Measurements from ENCODE around the gene NMRAL1. TPM values are rescaled to one million over a fixed set of nuclear protein-coding genes. Genes with fewer than 3 reads are reported as not detected.

The NMRAL1 gene
- total RNA-seq, 4 donors from 2014 or later, result 41.5 to 74.5 (median 58.1) TPM

DNA sequence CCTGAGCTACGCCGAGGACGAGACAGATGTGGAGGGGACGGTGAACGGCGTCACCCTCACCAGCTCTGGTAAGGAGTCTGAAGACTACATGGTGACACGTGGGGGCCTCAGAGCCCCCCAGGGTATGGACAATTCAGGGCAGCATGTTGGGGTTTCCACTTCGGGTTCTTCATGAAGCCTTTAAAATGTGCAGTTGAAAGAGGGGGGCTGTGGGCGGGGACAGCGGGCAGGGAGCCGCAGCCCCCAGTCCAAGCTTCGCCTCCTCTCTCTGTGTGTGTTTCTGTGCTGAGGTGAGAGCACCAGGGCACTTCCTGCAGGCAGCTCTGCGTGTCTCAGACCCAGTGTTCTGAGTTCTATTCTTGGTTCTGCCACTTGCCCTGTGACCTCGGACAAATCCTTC, 24.0 kb downstream of the NMRAL1 start:
- Histone ChIP-seq H3K27me3 (no peaks in the 10 kb centered on the region), H3K4me3 (no peak overlapping the region), H3K9me3 (no peaks in the 10 kb centered on the region), H3K36me3 (peaks cover 0 to 96% (median 0%) of the 10 kb centered on the region in 3 donors), H3K27ac (no peak overlapping the region), H3K4me1 (no peaks in the 10 kb centered on the region)
- no peak for DNase-seq
- TF ChIP-seq POLR2A (IDR thresholded peaks at IDR 0.05), result no peak
- TF ChIP-seq, protein P1, sequence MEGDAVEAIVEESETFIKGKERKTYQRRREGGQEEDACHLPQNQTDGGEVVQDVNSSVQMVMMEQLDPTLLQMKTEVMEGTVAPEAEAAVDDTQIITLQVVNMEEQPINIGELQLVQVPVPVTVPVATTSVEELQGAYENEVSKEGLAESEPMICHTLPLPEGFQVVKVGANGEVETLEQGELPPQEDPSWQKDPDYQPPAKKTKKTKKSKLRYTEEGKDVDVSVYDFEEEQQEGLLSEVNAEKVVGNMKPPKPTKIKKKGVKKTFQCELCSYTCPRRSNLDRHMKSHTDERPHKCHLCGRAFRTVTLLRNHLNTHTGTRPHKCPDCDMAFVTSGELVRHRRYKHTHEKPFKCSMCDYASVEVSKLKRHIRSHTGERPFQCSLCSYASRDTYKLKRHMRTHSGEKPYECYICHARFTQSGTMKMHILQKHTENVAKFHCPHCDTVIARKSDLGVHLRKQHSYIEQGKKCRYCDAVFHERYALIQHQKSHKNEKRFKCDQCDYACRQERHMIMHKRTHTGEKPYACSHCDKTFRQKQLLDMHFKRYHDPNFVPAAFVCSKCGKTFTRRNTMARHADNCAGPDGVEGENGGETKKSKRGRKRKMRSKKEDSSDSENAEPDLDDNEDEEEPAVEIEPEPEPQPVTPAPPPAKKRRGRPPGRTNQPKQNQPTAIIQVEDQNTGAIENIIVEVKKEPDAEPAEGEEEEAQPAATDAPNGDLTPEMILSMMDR (IDR thresholded peaks at IDR 0.05), result no peak

DNA sequence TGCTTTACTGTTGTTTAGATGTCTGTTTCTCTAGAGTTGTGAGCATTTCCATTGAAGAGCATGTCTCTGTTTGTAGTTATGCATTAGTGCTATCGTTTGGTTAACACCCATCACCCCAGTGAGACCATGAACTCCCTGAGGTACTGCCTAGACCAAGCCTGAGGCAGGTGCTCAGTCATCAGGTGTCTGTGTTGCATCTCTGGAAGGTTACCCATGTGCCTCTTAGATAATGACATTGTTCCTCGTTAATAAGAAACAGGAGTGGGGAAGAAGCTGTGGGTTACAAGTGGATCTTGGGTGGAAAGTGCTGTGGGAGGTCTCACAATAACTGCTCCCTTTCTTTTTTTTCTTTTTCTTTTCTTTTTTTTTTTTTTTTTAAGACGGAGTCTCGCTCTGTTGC, 30.4 kb downstream of the NMRAL1 start:
- TF ChIP-seq, protein P1 (IDR thresholded peaks at IDR 0.05), result no peak
- TF ChIP-seq POLR2A (IDR thresholded peaks at IDR 0.05), result no peak
- H3K27ac ChIP-seq, result no peak overlapping the region
- no peak overlapping the region for H3K4me3 ChIP-seq
- no peaks in the 10 kb centered on the region for H3K4me1 ChIP-seq
- no peaks in the 10 kb centered on the region for H3K27me3 ChIP-seq
- H3K36me3 ChIP-seq, result peaks cover 0 to 96% (median 0%) of the 10 kb centered on the region in 3 donors
- DNase-seq, result no peak
- no peaks in the 10 kb centered on the region for H3K9me3 ChIP-seq

DNA sequence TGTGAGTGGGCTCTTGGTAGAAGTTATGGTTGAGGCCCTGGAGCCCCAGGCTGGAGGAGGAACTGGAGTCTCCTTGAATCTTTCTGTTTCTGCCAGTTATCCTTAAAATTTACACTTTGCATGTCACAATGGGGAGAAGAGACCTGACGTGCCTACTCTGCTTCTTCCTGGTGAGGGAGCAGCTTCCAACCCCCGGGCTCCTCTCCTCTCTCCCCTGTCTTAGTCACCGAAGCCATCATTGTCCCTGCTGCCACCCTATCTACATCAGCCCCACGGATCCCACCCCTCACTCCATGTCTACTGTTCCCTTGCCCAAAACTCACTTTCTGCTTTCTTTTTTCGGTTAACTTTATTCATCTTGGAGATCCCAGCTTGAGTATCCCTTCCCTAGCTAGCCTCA, 31.2 kb downstream of the NMRAL1 start:
- TF ChIP-seq, protein P1 (IDR thresholded peaks at IDR 0.05), result no peak
- TF ChIP-seq POLR2A (IDR thresholded peaks at IDR 0.05), result no peak
- peaks cover 0 to 94% (median 0%) of the 10 kb centered on the region in 3 donors for H3K36me3 ChIP-seq
- H3K9me3 ChIP-seq, result no peaks in the 10 kb centered on the region

DNA sequence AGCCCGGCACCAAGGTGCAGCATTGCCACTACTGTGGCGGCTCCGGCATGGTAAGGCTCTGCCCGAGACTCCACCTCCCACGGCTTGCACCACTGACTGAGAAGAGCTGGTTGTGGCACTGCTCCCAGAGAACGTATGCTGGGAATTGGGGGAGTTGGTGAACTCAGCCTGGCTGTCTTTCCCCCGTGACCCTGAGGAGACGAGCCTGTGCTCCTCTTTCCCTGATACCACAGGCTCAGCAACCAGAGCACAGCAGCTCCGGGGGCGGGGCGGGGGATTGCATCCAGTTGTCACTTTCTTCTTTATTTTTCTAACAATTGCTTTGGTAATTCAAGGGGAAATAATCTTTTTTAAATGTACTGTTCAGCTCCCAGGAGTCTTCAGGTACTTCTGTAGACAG, 32.1 kb downstream of the NMRAL1 start:
- Histone ChIP-seq H3K27me3 (no peaks in the 10 kb centered on the region), H3K4me1 (no peaks in the 10 kb centered on the region), H3K4me3 (no peak overlapping the region), H3K36me3 (peaks cover 0 to 97% (median 0%) of the 10 kb centered on the region in 3 donors), H3K9me3 (no peaks in the 10 kb centered on the region), H3K27ac (no peak overlapping the region)
- no peak for TF ChIP-seq POLR2A (IDR thresholded peaks at IDR 0.05)
- TF ChIP-seq, protein P1 (IDR thresholded peaks at IDR 0.05), result no peak
- no peak for DNase-seq

More for the DNA sequence above, 31.2 kb downstream of the NMRAL1 start:
- no peak overlapping the region for H3K27ac ChIP-seq
- no peaks in the 10 kb centered on the region for H3K4me1 ChIP-seq
- no peaks in the 10 kb centered on the region for H3K27me3 ChIP-seq
- no peak for DNase-seq
- no peak overlapping the region for H3K4me3 ChIP-seq

DNA sequence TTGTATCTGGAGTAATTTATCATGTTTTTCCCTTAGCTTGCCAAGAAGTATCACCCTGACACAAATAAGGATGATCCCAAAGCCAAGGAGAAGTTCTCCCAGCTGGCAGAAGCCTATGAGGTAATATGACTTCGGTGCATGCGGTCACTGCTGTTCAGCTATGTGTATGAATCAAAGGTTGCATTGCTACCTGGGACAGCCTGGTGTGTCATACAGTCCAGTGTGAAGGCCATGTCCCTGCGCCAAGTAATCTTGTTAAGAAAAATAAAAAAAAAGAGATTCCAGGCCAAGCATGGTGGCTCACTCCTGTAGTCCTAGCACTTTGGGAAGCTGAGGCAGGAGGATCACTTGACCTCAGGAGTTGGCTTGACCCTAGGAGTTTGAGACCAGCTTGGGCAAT, 37.1 kb downstream of the NMRAL1 start:
- Histone ChIP-seq H3K27ac (no peak overlapping the region), H3K4me1 (no peaks in the 10 kb centered on the region), H3K27me3 (no peaks in the 10 kb centered on the region), H3K36me3 (peaks cover 0 to 77% (median 0%) of the 10 kb centered on the region in 3 donors), H3K9me3 (no peaks in the 10 kb centered on the region), H3K4me3 (no peak overlapping the region)
- TF ChIP-seq, protein P1 (IDR thresholded peaks at IDR 0.05), result no peak
- no peak for TF ChIP-seq POLR2A (IDR thresholded peaks at IDR 0.05)
- DNase-seq, result no peak

All from Peyer's patch (tissue), 4 donors.